Colonic mucosa (tissue), 4 donors: ENCODE measurements around the gene GSN. TPM values are rescaled to one million over a fixed set of nuclear protein-coding genes. Genes with fewer than 3 reads are reported as not detected.
A peak's percentile ranks its signal among the peaks of the same experiment; 100 is the strongest.

Source experiments
- DNase-seq: peaks from one replicate; pipeline ENCODE4 v3.0.0-alpha.2; 2020
- H3K27ac ChIP-seq: fragments of 200-600 bp; one replicate; pipeline ENCODE4 v1.8.0; 2021
- H3K27me3 ChIP-seq: fragments of 200-600 bp; one replicate; pipeline ENCODE4 v1.8.0; 2021
- H3K36me3 ChIP-seq: fragments of 200-600 bp; one replicate; pipeline ENCODE4 v1.8.0; 2021
- H3K4me1 ChIP-seq: fragments of 200-600 bp; one replicate; pipeline ENCODE4 v1.8.0; 2021; ENCODE audit warnings: mild to moderate bottlenecking
- H3K4me3 ChIP-seq: fragments of 200-600 bp; one replicate; pipeline ENCODE4 v1.8.0; 2021
- H3K9ac ChIP-seq, 2 donors: one replicate each; pipeline ENCODE4 v1.7.0; 2013; ENCODE audit warnings: control low read depth in 2 of 2, low read depth in 2 of 2, low read length in 2 of 2
- H3K9me3 ChIP-seq: fragments of 200-600 bp; one replicate; pipeline ENCODE4 v1.8.0; 2021
- intact Hi-C: fragments of 100-400 bp; cut with DNase I; formaldehyde crosslinking; loops from one replicate; pipeline ENCODE4 v1.14.1; 2022
- total RNA-seq, 2 donors: library from RNA; stranded (reverse); fragmentation: NEBNext Ultra II Directional in 1 of 2; extraction: Animal tissue kit (Norgen Biotek cat#: 25700) in 1 of 2; gene quantifications; one replicate each; pipeline ENCODE4 v1.2.1, GENCODE V29; 2021
- TF ChIP-seq, protein P1 (sequence below): fragments of 200-600 bp; IDR thresholded peaks from one replicate; pipeline ENCODE4 v1.8.0; 2022; ENCODE audit warnings: antibody characterized with exemption, mild to moderate bottlenecking
- donor health status: healthy.
- donor health status: DM: no; HTN: no; CAD: no.
- donor health status: DM: no; HTN: no; CAD: no.

Gene GSN
- total RNA-seq, 2 donors from 2014 or later, result 413 to 553 TPM

DNA sequence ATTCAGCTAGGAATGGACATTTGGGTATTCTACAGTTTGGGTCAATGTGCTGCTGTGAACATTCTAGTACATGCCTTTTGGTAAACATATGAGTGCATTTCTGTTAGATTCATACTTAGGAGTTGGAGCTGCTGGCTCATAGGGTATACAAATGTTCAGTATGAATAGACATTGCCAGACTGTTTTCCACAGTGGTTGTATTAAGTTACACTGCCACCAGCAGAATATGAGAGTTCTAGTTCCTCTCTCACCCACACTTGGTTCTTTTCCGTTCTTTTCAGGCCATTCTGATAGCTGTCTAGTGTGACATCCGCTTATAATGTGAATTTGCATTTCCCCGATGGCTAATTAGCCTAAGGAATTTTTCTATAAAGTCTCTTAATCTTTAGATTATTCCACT, 77.1 kb downstream of the GSN start:
- no peak overlapping the region for H3K4me3 ChIP-seq
- intact Hi-C loops, result no loop called here
- no peak overlapping the region for H3K27ac ChIP-seq
- DNase-seq, result no peak
- no peak overlapping the region for H3K9ac ChIP-seq
- H3K27me3 ChIP-seq, result no peaks in the 10 kb centered on the region
- TF ChIP-seq, protein P1, sequence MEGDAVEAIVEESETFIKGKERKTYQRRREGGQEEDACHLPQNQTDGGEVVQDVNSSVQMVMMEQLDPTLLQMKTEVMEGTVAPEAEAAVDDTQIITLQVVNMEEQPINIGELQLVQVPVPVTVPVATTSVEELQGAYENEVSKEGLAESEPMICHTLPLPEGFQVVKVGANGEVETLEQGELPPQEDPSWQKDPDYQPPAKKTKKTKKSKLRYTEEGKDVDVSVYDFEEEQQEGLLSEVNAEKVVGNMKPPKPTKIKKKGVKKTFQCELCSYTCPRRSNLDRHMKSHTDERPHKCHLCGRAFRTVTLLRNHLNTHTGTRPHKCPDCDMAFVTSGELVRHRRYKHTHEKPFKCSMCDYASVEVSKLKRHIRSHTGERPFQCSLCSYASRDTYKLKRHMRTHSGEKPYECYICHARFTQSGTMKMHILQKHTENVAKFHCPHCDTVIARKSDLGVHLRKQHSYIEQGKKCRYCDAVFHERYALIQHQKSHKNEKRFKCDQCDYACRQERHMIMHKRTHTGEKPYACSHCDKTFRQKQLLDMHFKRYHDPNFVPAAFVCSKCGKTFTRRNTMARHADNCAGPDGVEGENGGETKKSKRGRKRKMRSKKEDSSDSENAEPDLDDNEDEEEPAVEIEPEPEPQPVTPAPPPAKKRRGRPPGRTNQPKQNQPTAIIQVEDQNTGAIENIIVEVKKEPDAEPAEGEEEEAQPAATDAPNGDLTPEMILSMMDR, result no peak
- H3K9me3 ChIP-seq, result no peaks in the 10 kb centered on the region
- H3K36me3 ChIP-seq, result no peaks in the 10 kb centered on the region
- H3K4me1 ChIP-seq, result no peaks in the 10 kb centered on the region

DNA sequence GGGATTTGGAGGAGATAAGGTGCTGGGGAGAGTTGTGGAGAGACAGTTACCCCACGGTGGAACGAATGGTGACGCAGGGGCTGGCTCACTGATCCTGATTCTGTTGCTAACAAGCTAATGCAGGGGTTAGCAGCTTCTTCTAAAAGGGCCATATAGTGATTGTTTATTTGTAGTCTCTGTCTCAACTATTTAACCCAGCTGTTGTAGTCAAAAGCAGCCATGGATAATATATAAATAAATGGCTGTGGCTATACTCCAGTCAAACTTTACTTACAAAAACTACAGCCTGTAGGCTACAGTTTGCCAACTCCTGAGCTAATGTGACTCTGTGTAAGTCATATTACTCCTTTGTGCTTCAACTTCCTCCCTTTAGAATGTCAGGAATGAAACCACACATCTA, 80.3 kb downstream of the GSN start:
- DNase-seq, result no peak
- TF ChIP-seq, protein P1, result no peak
- H3K9me3 ChIP-seq, result no peaks in the 10 kb centered on the region
- peaks cover 7% of the 10 kb centered on the region for H3K4me1 ChIP-seq
- intact Hi-C loops, result no loop called here
- H3K36me3 ChIP-seq, result no peaks in the 10 kb centered on the region
- no peaks in the 10 kb centered on the region for H3K27me3 ChIP-seq
- no peak overlapping the region for H3K27ac ChIP-seq
- no peak overlapping the region for H3K9ac ChIP-seq
- H3K4me3 ChIP-seq, result no peak overlapping the region

DNA sequence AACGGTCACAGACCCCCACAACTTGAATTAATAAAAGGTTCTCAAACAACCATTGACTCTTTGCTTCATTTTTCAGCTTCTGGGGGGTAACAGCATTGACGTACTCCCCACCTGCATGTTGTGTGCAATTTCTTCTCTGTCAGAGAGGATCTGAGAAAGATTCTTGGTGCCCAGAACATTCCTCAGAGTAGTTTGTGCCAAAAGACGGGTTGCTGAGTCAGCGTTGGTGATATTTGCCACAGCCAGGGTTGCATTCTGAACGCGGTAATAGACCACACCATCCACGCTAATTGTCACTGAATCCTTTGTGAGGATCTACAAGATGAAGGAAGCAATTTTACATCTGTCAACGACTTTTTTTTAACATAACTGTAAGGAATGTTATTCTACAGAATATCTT, 81.0 kb downstream of the GSN start:
- DNase-seq, result no peak
- peaks cover 7% of the 10 kb centered on the region for H3K4me1 ChIP-seq
- no peak overlapping the region for H3K4me3 ChIP-seq
- H3K9me3 ChIP-seq, result no peaks in the 10 kb centered on the region
- no peak overlapping the region for H3K9ac ChIP-seq
- no peak overlapping the region for H3K27ac ChIP-seq
- H3K36me3 ChIP-seq, result no peaks in the 10 kb centered on the region
- no peaks in the 10 kb centered on the region for H3K27me3 ChIP-seq
- TF ChIP-seq, protein P1, result no peak
- intact Hi-C loops, result no loop called here

DNA sequence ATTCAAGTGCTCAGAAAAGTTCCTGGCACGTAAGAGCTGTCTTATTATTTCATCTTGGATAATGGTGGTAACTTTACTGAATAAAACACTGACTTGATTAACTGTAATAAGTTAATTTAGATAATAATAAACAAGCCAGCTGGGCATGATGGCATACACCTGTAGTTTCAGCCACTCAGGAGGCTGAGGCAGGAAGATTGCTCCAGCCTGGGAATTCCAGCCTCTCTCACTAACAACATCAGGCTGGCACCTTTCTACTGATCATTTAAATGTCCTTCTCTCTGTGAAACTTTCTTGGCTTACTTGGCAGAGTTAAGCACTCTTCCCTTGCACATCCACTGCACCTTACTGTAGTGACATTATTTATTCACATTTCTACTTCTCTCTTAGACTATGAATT, 82.1 kb downstream of the GSN start:
- no peaks in the 10 kb centered on the region for H3K27me3 ChIP-seq
- H3K4me1 ChIP-seq, result peaks cover 11% of the 10 kb centered on the region
- intact Hi-C loops, result no loop called here
- H3K9ac ChIP-seq, result no peak overlapping the region
- no peaks in the 10 kb centered on the region for H3K36me3 ChIP-seq
- H3K27ac ChIP-seq, result no peak overlapping the region
- H3K4me3 ChIP-seq, result no peak overlapping the region
- H3K9me3 ChIP-seq, result no peaks in the 10 kb centered on the region
- DNase-seq, result no peak
- TF ChIP-seq, protein P1, result no peak

DNA sequence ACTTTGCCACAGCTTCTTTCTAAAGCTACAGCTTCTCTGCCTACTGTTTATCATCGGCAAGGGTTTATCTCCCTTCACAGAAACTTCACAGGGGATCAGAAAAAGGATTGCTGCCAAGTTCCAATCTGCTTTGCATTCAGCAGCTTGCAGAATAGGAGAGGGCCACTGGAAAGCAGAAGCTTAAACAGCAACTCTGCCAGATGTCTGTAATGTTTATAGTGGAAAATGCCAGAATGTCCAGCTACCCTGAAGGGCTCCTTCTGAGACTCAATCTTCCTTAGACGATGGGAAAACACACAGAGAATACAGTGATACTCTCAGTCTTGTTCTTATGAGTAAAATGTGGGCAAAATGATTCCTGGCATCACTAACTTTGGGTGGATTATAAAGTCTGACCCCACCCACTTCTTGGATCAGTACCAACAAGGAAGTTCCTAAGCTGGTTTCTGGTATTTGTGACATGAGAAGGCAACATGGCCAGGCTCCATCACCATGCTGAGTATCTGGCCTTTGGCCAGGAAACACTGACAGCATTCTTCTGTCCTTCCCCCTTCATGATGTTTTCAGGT, 83.1 kb downstream of the GSN start:
- Histone ChIP-seq H3K27me3 (no peaks in the 10 kb centered on the region), H3K9me3 (no peaks in the 10 kb centered on the region), H3K4me1 (peaks cover 11% of the 10 kb centered on the region), H3K27ac (peak overlapping the region; percentile 51), H3K36me3 (no peaks in the 10 kb centered on the region), H3K4me3 (no peak overlapping the region), H3K9ac (no peak overlapping the region)
- intact Hi-C loops, result no loop called here
- TF ChIP-seq, protein P1, result no peak
- DNase-seq, result peak; percentile 82
